ENCODE data around the gene TTC28.

Gene TTC28

DNA sequence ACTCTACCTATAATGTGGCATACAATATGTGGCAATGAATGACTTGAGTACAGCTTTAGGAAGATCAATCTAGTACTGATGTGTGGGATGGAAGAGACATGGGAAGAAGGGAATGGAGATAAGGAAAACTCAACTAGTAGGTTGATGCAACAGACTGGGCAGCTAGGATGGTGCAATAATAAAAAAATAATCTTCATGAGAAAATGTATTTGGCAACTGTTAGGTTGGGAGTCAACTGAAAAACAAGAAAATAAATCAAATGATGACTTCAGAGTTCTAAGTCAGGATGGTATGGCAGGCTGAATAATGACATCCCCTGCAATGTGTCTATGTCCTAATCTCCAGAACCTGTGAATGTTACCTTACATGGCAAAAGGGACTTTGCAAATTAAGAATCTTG is 523.8 kb downstream of the TTC28 start (continued):
- TF ChIP-seq ZNF335 (tag by site-specific recombination; conservative IDR thresholded peaks at IDR 0.05) (no peak), GLIS1 (tag by site-specific recombination; IDR thresholded peaks at IDR 0.05) (no peak), ZNF677 (tag by site-specific recombination; IDR thresholded peaks at IDR 0.05) (no peak), ZNF830 (tag by site-specific recombination; IDR thresholded peaks at IDR 0.05; ENCODE audit: low read depth) (no peak), ZNF211 (tag by site-specific recombination; IDR thresholded peaks at IDR 0.05; ENCODE audit: low read depth) (no peak)

DNA sequence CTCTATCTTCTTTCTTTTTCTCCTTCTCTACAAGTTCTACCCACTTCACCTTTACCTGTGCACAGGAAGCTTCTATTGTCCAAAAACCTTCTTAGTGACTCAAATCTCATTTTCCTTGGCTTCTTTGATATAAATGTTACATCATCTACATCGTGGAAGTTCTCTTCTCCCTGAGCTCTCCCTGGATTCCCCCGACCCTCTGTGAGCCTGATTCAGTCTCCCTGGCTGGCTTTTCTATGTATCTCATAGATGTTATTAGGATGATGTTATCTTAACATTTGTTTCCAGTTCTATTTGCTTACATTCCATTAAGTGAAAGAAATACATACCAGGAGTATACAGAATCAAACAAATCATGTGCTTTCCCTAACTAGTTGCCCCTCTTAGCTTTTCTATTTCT is 524.8 kb downstream of the TTC28 start:
- POLR2A ChIA-PET = no interaction called here
- CTCF ChIA-PET = interaction anchor here (0.6 kb wide), 1 partner anchor 447 kb away, joined by 3 read pairs; no protein-coding TSS in a partner anchor
- no peaks in the 10 kb centered on the region for H3K36me3 ChIP-seq (ENCODE audit: control insufficient read depth in 2 of 2, insufficient read depth in 1 of 2, low read length in 2 of 2)
- H3K9me3 ChIP-seq (ENCODE audit: control insufficient read depth, insufficient read depth, low read depth, low read length) = no peaks in the 10 kb centered on the region
- no peak overlapping the region for H3K27ac ChIP-seq (ENCODE audit: extremely low read depth, low read depth, low read length)
- TF ChIP-seq, protein P1, sequence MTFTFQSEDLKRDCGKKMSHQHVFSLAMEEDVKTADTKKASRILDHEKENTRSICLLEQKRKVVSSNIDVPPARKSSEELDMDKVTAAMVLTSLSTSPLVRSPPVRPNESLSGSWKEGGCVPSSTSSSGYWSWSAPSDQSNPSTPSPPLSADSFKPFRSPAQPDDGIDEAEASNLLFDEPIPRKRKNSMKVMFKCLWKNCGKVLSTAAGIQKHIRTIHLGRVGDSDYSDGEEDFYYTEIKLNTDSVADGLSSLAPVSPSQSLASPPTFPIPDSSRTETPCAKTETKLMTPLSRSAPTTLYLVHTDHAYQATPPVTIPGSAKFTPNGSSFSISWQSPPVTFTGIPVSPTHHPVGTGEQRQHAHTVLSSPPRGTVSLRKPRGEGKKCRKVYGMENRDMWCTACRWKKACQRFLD (tag by site-specific recombination; IDR thresholded peaks at IDR 0.05) = no peak
- TF ChIP-seq ZNF391 (tag by site-specific recombination; IDR thresholded peaks at IDR 0.05; ENCODE audit: borderline replicate concordance, low read depth) (no peak), SP7 (tag by site-specific recombination; IDR thresholded peaks at IDR 0.05) (no peak), ZNF266 (tag by site-specific recombination; IDR thresholded peaks at IDR 0.05; ENCODE audit: low read depth) (no peak), FEZF1 (tag by site-specific recombination; IDR thresholded peaks at IDR 0.05) (no peak), ZNF660 (tag by site-specific recombination; IDR thresholded peaks at IDR 0.05) (no peak), ZNF221 (tag by site-specific recombination; IDR thresholded peaks at IDR 0.05; ENCODE audit: borderline replicate concordance) (no peak), ZNF311 (tag by site-specific recombination; IDR thresholded peaks at IDR 0.05; ENCODE audit: borderline replicate concordance) (no peak)
- TF ChIP-seq, protein P2, sequence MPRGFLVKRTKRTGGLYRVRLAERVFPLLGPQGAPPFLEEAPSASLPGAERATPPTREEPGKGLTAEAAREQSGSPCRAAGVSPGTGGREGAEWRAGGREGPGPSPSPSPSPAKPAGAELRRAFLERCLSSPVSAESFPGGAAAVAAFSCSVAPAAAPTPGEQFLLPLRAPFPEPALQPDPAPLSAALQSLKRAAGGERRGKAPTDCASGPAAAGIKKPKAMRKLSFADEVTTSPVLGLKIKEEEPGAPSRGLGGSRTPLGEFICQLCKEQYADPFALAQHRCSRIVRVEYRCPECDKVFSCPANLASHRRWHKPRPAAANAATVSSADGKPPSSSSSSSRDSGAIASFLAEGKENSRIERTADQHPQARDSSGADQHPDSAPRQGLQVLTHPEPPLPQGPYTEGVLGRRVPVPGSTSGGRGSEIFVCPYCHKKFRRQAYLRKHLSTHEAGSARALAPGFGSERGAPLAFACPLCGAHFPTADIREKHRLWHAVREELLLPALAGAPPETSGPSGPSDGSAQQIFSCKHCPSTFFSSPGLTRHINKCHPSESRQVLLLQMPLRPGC (tag by site-specific recombination; IDR thresholded peaks at IDR 0.05) = no peak
- TF ChIP-seq, protein P3, sequence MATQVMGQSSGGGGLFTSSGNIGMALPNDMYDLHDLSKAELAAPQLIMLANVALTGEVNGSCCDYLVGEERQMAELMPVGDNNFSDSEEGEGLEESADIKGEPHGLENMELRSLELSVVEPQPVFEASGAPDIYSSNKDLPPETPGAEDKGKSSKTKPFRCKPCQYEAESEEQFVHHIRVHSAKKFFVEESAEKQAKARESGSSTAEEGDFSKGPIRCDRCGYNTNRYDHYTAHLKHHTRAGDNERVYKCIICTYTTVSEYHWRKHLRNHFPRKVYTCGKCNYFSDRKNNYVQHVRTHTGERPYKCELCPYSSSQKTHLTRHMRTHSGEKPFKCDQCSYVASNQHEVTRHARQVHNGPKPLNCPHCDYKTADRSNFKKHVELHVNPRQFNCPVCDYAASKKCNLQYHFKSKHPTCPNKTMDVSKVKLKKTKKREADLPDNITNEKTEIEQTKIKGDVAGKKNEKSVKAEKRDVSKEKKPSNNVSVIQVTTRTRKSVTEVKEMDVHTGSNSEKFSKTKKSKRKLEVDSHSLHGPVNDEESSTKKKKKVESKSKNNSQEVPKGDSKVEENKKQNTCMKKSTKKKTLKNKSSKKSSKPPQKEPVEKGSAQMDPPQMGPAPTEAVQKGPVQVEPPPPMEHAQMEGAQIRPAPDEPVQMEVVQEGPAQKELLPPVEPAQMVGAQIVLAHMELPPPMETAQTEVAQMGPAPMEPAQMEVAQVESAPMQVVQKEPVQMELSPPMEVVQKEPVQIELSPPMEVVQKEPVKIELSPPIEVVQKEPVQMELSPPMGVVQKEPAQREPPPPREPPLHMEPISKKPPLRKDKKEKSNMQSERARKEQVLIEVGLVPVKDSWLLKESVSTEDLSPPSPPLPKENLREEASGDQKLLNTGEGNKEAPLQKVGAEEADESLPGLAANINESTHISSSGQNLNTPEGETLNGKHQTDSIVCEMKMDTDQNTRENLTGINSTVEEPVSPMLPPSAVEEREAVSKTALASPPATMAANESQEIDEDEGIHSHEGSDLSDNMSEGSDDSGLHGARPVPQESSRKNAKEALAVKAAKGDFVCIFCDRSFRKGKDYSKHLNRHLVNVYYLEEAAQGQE (tag by site-specific recombination; IDR thresholded peaks at IDR 0.05) = no peak
- TF ChIP-seq, protein P4, sequence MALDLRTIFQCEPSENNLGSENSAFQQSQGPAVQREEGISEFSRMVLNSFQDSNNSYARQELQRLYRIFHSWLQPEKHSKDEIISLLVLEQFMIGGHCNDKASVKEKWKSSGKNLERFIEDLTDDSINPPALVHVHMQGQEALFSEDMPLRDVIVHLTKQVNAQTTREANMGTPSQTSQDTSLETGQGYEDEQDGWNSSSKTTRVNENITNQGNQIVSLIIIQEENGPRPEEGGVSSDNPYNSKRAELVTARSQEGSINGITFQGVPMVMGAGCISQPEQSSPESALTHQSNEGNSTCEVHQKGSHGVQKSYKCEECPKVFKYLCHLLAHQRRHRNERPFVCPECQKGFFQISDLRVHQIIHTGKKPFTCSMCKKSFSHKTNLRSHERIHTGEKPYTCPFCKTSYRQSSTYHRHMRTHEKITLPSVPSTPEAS (tag by site-specific recombination; IDR thresholded peaks at IDR 0.05) = no peak
- H3K4me1 ChIP-seq (ENCODE audit: control insufficient read depth, insufficient read depth, low read length) = no peaks in the 10 kb centered on the region
- H3K4me3 ChIP-seq (ENCODE audit: low read depth, low read length) = no peak overlapping the region

Measured in HEK293 (cell line).